NCI-H1048 (cell line): Measurements from ENCODE around the gene STKLD1.
"Not testable (repeated sequence)": the region's sequence is repeated elsewhere in the genome, so short reads cannot be mapped to it uniquely, and the experiment has no call there.

ENCODE experiments used
- DNase-seq: peaks from one replicate; lab custom pipeline; 2025; lab: John Stamatoyannopoulos, UW

The STKLD1 gene

DNA sequence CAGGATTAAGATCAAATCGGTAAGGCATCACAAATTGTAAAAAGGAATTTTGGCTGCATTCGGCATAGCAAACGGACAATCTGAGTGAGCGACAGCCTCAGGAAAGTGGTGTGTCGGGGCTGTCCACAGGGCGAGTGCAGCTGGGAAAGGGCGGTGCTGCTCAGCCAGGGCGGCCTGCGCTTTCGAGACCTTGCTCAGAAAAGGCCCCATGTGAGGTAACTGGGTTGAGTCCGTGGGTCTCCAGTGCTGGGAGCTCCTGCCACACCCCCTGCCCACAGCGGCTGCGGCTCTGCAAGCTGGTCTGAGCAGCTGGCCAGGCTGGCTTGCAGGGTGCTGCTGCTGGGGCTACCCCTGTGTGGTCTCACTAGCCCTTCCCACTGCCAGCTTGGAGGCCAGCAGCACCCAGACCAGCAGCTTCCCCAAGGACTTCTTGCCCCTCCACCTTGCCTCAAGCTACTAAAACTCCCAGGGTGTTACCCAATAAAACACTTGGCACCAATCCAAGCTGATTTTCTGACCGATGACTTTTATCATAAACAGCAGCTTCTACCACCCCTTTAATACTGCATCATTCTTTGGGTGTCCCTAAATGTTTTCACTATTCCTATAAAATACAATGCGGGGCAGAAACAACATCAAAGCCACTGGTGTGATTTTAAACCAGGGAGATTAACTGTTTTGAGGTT, 13.7 kb upstream of the STKLD1 start:
- no peak for DNase-seq

- no peak for DNase-seq
Measured at GRCh38 chr9:133366435-133366834, 9.7 kb upstream of the STKLD1 start.

- no peak for DNase-seq
Measured at GRCh38 chr9:133367221-133367620, 8.9 kb upstream of the STKLD1 start.

- no peak for DNase-seq
Measured at GRCh38 chr9:133367778-133368177, 8.4 kb upstream of the STKLD1 start.

DNA sequence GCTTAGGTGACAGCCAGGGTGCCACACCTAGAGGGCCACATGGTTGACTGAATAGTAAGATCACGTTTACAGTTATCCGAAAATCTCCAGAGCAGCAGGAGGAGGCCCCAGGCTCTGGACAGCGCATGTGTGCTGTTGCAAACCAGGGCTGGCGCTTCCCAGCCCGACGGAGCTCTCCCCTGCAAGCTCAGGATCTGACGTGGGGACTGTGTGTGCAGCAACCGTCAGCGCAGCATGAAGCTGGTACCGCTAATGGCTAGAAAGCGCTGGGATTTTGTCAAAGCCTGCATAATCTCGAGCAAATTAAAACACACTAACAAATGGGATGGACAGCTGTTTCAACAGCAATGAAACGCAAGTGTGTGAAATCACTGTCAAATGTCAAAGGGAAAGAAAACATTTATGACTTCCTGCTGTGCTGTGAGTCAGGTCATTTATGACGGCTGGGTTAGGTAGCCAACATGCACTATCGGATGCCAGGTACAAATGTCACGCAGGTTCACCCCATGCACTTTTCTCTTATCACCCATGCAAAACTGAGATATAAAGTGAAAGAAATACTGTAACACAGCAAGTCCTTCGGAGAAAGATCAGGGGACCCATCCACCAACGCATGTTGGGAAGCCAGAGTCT, 7.8 kb upstream of the STKLD1 start:
- no peak for DNase-seq

GRCh38 chr9:133369422-133369821, 6.7 kb upstream of the STKLD1 start:
- no peak for DNase-seq

DNA sequence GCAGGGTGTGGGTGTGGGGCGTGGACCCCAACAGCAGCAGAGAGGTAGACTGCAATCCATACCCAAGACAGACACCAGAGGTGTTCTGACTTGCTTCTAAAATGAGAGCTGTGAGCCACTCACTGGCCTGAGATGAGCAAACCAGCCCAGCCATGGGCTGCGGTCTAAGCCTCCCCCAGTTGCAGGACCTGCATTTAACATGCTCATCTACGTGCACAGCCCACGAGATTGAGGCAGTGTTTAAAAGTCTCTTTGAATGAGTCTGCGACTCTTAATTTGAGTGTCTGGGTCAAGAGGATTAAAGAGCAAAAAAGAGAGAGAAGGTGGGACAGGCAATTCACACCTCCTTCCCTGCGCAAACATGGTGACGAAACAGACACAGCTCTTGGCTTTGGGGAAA, 6.2 kb upstream of the STKLD1 start:
- DNase-seq = no peak

GRCh38 chr9:133370685-133371084, 5.5 kb upstream of the STKLD1 start:
- DNase-seq = no peak

DNA sequence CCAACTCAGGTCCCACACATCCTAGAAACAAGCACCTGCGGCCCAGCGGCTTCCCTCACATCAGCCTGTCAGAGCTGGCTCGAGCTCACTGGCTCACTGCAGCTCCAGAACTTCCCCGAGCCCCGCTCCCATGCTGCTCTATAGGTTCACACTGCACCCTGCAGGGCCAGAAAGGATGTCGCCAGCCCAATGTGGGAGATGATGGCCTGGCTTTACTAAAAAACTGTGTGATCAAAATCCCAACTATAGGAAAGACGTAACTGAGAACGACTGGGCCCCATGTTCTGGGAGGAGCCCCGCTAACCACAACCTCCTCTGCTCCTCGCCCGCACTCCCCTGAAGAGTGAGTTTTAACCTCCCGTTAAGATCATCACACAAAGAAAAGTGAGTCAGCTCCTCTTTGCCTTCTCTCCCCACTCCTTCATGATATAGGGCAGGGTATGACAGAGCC, 4.9 kb upstream of the STKLD1 start:
- no peak for DNase-seq

- DNase-seq = no peak
Measured at GRCh38 chr9:133372144-133372543, 4.0 kb upstream of the STKLD1 start.

DNA sequence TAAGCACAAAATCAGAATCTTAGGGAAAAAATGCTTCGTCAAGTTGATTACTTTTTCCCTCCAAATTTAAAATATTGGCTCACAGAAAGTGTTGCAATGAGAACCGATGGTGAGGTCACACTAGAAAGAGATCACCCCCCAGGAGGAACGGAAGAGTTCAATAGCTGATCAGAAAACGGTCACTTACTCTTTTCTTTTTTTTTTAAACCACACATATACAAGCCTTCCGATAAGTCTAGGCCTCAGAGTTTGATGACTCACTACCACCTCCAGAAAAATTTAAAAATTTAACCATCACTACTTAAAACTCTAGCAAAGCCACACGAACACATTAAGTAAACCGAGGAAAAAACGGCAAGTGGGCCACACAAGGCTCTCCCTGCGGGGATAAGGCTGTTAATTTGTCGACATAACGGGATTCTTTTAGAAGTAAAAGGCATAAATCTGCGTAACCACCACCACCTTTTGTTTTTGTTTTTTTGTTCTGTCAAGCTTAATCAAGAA, 1.5 kb upstream of the STKLD1 start:
- DNase-seq = no peak

GRCh38 chr9:133375116-133375723, 946 bp upstream of the STKLD1 start:
- no peak for DNase-seq

GRCh38 chr9:133377280-133377679, 1.1 kb downstream of the STKLD1 start:
- not testable (repeated sequence) for DNase-seq

- no peak for DNase-seq
Measured at GRCh38 chr9:133377721-133378216, 1.6 kb downstream of the STKLD1 start.

- DNase-seq = no peak
Measured at GRCh38 chr9:133378408-133378962, 2.3 kb downstream of the STKLD1 start.

GRCh38 chr9:133379153-133380086, 3.3 kb downstream of the STKLD1 start:
- DNase-seq = no peak

DNA sequence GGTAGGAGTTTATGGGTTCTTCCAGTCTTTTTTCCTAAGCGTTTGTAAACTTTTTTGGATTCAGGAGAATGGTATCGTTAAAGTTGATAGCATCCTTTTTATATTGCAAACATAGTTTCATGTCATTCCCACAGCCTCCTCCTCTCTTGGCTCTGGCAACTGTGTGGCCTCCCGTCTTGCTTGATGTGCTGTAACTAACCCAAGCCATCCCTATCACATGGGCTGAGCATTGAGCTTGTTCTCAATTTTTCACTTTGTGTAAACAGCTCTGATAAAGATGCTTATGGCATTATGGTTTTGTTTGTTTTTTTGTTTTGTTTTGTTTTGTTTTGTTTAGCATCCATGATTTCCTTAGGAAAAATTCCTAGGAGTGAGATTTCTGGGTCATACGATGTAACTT, 4.6 kb downstream of the STKLD1 start:
- DNase-seq = no peak

DNA sequence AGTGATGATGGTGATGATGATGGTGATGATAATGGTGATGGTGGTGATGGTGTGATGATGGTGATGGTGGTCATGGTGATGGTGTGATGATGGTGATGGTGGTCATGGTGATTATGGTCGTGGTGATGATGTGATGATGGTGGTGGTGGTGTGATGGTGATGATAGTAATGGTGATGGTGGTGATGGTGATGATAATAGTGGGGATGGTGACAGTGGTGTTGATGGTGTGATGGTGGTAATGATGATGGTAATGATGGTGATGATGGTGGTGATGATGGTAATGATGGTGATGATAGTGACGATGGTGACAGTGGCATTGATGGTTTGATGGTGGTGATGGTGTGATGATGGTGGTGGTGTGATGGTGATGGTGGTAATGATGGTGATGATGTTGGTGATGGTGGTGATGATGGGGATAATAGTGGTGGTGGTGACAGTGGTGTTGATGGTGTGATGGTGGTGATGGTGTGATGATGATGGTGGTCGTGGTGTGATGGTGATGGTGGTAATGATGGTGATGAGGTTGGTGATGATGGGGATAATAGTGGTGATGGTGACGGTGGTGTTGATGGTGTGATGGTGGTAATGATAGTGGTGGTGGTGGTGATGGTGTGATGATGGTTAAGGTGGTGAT, 6.5 kb downstream of the STKLD1 start:
- no peak for DNase-seq

GRCh38 chr9:133383438-133383837, 7.3 kb downstream of the STKLD1 start:
- no peak for DNase-seq

GRCh38 chr9:133384736-133385321, 8.7 kb downstream of the STKLD1 start:
- DNase-seq = no peak

DNA sequence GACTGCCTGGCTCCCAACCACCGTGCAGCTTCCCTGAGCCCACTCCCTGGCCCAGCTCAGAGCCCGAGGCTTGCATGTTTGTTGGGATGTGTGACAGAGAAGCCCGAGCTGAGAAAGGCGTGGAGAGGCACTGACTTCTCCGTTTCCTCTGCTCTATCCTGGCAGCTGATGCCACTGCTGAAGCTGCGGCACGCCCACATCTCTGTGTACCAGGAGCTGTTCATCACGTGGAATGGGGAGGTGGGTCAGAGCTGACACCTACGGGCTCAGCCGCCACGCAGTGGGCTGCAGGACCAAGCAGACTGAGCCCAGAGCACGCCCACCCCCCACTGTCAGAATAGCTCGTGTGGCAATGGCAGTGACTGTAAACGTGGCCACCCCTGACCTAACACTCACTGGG, 9.3 kb downstream of the STKLD1 start:
- no peak for DNase-seq
